GM19043 (cell line): ENCODE data around the gene TP53TG5.
"Not testable (repeated sequence)": the region's sequence is repeated elsewhere in the genome, so short reads cannot be mapped to it uniquely, and the experiment has no call there.

Source experiments
- ATAC-seq: cut with Tn5 transposase; IDR thresholded peaks from one replicate; pipeline ENCODE4 v1.9.1; 2021; ENCODE audit warnings: low read depth; ENCODE audit not compliant: unreplicated experiment

The TP53TG5 gene

DNA sequence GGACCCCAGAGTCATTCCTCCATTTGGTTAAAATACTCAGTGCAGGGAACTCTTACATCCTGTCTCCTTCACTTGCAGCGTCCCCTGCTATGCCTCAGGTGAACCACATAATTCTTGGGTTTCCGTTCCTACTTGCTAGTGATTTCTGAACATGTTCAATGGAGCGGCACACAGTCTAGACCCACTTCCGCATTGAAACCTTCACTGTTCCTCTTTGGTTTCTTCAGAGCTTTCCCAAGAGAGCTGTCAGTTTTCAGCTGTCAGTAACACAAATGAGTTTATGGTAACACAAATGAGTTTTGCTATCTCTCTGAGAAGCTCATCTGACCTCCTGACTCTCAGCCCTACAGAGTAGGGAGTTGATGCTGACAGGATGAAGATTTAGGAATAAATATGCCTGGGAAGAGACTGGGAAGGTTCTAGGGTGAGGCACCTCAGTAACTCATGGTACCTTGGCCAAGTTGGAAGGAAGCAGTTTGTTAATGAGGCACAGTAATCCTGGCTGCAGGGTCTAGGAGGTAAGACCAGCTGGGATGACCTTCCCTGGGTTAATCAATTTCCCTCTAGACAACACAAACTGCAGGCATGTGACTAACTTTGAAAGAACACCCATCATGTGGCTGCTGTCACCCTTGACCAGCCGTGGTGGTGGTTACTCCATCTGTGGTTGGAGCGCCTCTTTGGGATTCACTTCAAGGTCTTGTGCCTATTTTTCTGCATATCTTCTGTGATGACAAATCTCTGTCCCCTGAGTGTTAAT, 9.7 kb downstream of the TP53TG5 start:
- ATAC-seq: peak; percentile 80

DNA sequence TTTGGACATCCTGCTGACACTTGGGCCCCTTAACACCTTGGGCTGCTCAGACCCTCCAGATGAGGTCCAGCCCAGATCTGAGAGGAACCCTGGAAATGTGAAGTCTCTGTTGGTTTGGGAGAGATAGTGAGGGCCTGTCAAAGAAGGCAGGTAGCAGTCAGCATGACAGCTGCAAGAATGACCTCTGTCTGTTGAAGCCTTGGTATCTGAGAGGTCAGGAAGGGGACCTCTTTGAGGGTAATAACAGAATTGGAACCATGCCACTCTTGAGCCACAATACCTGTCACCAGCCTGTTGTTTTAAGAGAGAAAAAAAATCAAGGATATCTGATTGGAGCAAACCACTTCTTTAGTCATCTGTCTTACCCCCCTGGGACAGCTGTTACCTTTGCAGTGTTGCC, 11.0 kb downstream of the TP53TG5 start:
- no peak for ATAC-seq

DNA sequence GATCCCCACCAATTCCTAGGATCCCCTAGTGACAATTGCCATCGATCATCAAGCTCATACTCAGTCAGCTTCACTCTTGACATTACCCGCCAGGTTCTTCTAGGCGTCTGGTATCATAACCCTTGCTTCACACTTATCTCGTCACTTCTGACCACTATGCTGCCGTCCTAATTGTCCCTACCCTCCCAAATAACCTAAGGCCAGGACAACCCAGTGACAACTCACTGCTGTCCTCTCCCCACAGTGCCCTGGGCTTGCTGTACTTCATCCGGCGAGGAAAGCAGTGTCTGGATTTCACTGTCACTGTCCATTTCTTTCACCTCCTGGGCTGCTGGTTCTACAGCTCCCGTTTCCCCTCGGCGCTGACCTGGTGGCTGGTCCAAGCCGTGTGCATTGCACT, 11.5 kb downstream of the TP53TG5 start:
- no peak for ATAC-seq

DNA sequence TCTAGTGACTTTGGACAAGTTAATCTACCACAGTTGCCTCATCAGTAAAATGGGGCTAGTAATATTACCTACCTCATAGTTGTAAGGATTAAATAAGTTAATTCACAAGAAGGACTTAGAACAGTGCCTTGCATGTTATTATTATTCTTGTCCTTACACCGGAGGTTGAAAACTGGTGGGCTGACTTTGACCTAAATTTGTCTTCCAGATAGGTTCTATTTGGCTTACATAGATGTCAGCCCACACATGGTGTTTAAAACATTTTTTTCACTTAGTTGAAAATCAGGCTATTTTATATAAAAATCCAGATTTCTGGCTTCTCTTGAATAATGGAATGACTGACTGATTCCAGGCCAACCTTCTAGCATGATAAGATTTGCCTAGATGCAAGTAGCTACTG, 11.9 kb downstream of the TP53TG5 start:
- ATAC-seq: no peak

DNA sequence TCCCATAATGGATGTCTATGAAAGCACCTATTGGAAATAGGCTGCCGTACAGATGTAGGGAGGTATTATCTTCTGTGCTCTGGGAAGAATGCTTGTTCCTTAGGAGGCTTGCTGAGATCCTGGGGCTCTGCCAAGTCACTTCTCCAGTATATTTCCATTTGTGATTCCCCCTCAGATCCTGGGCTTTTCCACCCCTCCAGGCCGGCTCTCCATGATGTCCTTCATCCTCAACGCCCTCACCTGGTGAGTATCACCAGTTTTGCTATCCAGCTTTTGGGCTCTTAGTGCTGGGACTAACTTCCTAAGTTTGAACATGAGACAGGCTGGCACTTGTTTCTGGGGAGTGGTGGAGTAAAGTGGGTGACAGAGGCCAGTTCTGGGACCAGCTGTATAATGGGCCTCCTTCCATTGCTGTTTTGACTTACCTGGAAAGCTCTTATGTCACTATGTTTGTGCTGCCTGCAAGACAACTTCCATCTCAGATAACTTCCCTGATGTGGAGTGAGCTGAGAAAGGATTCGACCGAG, 12.6 kb downstream of the TP53TG5 start:
- no peak for ATAC-seq

DNA sequence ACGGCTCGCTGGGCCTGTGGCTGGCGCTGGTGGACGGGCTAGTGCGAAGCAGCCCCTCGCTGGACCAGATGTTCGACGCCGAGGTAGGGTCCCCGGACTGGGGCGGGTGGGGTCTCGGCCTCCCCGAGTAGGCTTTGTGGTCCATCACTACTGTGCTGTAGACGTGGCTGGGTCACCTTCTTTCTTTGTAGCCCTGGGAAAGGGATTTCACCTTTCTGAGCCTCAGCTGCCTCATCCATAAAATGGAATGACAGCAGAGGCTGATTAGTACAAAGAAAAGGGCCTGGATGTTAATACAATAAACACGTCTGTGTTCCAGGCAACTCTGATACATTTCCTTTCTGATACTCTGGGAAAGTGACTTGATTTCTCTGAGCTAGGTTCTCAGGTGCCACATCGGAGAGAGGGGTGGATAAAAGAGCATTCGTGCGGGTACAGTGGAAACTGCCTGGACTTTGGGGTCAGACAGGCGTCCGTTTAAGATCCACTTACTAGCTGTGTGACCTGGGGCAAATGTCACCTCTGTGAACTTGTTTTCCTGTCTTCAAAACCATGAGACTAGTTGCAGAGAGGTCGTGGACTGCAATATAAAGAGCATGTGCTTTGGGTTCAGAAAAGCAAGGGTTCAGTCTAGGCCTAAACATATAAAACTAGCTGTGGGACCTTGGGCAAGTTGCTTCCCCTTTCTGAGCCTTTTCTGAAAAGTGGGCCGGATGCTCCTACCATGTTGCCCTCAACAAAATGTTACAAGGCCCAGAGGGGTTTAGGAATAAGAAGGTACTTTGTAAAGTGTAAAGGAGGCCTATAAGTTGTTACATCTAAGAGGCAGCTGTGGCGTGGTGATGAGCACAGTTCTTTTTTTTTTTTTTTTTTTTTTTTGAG, 14.3 kb downstream of the TP53TG5 start:
- no peak for ATAC-seq

DNA sequence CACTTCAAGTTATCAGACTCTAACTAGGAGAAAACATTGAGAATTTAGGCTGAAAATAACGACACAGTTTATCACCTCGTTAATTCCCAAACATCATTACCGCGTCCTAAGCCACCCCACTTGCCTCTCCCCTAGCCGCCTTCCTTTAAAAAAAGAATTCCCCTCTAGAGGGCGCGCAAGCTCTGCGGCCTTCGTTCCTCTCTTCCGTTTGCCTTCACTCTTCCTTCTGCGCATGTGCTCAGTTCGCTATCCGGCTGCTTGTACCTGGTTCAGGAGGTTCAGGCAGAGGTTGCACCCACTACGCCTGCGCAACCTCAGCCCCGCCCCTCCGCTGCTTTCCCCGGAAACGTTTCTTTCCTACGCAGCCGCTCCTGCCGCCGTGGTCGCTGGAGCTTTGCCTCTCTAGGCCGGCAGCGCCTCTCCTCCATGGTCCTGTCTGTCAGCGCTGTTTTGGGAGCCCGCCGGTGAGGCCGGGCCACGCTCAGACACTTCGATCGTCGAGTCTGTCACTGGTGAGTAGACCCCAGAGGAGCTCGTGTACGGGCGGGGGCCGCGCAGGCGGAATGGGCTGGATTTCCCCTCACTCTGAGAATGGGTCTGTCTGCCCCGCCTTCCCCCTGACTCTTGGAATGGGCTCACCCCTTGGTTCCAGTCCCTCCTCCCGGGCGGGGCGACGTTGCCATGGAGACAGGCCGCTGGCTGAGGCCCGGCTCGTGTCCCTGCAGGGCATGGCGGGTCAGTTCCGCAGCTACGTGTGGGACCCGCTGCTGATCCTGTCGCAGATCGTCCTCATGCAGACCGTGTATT, 15.1 kb downstream of the TP53TG5 start, which contains the start of gene SYS1:
Gene SYS1, plus strand, starts transcription at position 353 of the 807 bp plus-strand sequence. Its CDS starts 376 bp downstream, at position 729.
- ATAC-seq: peak; percentile 74

DNA sequence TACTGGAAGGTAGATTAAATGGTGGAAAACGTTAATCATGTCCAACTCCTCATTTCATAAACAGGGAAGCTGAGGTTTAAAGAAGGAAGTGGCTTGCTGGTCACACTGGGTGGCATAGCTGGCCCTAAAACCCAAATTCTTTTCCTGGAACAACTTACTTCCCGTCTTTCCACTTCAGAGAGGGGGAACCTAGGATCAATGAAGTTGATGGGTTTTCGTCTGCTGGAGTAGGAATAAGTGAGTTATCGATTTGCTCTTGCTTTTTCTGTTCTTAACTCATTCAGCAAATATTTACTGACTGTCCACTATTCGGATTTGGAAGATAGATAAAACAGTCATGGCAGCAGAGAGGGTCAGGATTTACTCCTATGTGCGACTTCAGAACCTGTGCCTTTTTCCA, 16.3 kb downstream of the TP53TG5 start:
- ATAC-seq: no peak

DNA sequence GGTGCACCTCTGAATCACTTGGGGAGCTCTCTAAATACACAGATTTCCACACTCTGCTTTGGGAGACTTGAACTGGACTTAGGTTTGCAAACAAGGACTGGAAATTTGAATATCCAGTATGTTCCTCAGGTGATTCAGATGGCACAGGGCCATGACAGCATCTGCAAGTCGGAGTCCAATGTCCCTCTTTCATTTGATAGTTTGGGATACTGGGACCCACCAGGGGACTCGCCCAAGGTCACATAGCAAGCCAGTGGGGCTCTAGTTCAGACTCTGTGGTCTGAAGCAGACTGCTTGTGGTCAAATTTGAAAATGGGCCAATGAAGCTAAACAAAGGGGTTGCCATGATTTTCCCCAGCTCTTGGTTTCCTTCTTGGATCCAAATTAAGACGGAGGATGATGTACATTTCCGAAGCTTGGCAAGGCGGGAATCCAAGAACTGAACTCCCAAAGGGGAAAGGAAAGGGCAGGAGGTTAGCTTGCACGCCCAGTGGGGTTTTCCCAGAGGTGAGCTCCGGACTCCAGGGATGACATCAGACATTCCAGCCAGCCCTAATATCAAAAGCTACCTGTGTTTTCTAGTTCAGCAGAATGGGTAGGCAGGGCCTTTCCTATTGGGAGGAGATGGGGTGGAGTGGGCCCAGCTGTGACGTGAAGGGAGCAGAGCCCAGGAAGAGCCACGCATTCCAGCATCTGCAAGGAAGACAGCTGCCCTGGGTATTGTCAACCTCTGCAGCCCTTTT, 18.5 kb downstream of the TP53TG5 start:
- ATAC-seq: no peak

DNA sequence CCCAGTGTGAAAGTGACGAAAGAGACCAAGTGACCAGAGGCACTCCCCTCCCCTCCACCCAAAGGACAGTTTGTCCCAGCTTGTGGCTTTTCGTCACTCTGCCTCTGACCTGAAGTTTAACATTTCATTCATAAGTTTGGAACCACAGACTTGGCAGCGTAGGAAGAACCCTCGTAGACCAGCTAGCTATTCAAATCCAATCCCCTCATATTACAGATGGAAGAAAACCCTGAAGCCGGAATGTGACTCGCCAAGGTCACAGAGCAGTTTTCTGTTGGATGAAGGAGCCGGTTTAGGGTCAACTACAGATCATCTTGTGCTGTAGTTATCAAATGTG, 19.1 kb downstream of the TP53TG5 start:
- ATAC-seq: no peak

DNA sequence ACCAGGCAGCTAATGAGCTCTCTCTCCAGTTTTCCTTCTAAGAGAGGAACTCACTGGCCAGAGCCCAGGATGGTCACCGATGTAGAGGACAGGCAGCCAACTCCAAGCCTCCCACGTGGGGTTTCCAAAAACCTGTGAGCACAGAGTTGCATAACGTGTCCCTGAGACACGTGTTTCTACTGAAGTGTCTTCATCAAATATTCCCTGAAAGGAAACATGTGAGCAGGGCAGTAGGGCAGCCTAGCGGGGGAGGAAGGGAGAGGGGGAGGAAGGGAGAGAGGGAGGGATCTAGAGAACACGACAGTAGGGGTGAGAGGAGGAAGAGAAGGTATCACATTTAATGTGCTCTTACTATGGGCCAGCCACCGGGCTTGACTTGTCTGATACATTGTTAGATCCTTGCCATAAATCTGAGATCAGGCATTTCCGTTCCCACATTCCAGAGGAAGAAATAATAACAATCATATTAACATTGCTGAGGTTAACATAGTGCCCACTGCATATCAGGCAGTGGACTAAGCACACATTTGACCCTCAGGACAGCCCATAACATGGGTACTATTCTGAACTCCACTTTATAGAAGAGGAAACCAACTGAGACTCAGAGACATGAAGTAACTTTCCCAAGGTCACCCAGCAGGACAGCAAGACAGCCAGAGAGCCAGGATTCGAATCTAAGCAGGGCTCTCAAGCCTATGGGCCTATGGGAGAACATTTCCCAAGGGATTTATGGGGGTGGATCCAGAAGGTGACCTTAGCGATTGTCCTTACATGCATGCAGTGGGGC, 19.6 kb downstream of the TP53TG5 start:
- no peak for ATAC-seq

DNA sequence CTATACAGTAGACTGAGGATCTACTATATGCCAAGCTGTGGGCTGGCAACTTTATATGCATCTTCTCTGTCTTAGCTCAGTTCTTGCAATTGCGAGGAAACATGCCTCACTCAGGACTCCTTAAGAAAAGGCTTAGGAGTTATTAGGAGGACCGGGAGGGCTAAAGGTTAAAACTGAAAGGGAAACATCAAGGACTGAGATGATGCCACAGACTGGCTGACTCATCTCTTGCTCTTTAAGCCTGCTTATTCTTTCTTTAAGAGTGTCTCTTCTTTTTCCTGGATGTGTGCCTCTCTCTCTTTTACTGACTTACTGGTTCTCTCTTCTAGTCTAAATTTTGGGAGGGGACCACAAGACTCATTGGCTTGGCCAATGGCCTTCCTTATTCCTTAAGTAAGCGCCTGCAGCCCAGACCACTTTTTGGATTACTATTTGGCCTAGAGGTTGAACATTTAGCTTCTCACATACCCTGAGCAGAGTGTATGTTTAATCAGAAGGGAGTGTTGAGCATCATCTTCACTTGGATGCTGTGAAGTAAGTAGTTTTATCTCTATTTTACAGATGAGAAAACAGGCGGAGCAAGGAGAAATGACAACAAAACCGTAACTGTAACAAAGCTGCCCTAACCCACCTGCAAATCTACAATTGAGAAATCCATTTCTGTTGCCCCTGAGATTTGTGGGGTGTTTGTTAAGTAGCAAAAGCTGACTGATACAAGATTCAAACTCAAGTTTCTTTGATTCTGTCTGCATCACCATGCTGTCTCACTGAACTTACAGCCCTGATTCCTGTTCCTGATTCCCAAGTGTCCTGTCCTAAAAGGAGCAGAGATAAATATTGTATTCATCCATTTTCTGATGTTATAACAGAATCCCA, 22.7 kb downstream of the TP53TG5 start:
- no peak for ATAC-seq

DNA sequence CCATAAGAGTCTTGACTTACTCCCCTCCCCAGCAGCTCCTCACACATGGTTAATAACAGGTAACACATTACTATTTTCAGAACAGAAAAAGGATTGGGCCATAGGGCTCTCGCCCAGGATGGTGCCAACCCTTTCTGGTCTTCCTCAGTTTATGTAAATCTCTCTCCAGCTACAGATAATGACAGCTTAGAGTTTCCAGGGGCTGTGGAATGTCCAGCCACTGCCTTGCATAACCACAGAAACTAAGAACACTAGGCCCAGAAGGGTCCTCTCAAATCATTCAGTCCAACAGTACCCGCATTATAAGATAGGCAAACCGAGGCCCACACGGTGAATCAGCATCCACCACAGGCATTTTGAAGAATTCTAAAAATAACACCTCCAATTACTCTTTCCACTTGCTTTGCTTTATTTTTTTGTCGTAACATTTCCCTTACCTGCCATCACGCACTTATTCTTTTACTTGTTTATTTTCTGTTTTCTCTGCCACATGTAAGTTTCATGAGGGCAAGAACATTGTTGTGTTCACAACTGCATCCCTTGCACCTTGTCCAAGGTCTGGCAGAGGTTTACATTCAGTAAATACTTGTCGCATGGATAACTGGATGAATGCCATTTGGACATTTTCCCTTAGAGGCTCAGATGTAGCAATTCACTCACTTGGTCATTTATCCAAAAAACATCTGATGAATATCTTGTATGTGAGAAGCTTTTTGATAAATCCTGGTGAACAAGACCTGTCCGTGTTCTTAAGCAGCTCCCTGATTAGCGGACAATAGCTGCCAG, 23.5 kb downstream of the TP53TG5 start:
- ATAC-seq: no peak

DNA sequence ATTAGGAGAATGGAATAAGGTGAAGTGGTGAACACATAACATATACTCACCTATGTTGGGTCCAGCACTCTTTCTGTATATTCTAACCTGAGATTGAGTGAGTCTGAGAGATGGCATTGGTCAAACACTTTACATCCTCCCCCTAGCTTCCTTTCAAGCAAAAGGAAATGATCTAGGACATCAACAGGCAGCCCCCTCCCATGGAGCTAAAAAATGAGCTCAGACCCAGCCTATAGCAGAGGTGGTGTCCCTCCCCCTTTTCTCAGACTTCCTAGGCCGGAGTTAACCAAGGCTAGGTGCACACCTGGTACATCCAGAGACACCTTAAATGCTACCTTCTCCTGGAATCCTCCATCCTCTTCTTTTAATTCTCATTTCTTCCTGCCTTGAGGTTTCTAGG, 24.4 kb downstream of the TP53TG5 start:
- ATAC-seq: no peak

DNA sequence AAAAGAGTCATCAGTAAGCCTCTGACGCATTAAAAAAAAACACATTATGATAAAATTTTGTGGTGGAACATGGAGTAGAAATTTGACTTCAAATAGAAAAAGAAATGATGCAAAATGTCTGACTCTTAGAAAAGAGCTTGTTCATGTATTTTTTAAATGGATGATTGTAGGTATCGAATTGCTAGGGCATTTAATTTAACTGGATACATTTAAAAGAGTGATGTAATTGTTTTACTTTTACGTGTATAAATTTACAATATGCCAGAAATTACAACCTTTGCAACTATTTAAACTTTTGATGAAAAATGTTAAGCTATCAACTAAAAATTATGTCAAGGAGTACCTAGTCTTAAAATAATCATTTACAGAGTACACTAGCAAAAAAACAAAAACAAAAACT, 25.4 kb downstream of the TP53TG5 start:
- ATAC-seq: no peak

DNA sequence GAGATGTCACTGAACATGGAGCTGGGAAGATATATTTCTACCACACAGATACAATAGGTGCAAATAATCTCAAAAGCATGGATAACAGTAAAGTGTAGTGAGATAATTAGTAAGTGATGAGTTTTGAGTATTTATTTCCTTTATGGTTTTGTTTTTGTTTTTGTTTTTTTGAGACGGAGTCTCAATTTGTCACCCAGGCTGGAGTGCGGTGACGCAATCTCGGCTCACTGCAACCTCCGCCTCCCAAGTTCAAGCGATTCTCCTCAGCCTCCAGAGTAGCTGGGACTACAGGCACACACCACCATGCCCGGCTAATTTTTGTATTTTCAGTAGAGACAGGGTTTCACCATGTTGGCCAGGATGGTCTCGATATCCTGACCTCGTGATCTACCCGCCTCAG, 27.3 kb downstream of the TP53TG5 start:
- ATAC-seq: not testable (repeated sequence)

DNA sequence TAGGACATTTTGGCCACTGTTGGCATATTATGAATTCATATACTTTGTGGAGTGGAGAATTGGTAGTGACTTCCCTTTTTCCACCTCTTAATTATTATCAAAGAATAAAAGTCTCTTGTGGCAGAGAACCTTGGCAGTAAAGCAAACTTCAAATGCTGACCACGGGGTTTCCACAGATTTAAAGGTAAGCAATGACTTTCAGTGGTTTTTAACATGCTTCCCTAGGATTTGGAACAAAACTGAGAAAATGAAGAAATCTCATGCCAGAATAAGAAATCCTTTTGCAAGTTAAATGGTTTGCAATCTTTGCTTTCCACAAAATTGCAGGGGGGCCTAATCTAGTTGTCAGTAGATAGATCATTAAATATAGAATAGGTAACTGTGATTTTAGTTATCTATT, 27.9 kb downstream of the TP53TG5 start:
- ATAC-seq: no peak
